ENCODE data around the gene ZBTB49.

ZBTB49 gene

GRCh38 chr4:4268776-4269175 is 21.3 kb upstream of the ZBTB49 start:
- H3K4me3 ChIP-seq (ENCODE audit: low read depth, low read length) = no peak overlapping the region
- no peak for TF ChIP-seq CTCF (IDR thresholded peaks at IDR 0.05; ENCODE audit: borderline replicate concordance, insufficient read depth, low read depth, low read length)

- no peak for TF ChIP-seq CTCF (IDR thresholded peaks at IDR 0.05; ENCODE audit: borderline replicate concordance, insufficient read depth, low read depth, low read length)
- no peak overlapping the region for H3K4me3 ChIP-seq (ENCODE audit: low read depth, low read length)
Observed at GRCh38 chr4:4269331-4269731, 20.7 kb upstream of the ZBTB49 start.

DNA sequence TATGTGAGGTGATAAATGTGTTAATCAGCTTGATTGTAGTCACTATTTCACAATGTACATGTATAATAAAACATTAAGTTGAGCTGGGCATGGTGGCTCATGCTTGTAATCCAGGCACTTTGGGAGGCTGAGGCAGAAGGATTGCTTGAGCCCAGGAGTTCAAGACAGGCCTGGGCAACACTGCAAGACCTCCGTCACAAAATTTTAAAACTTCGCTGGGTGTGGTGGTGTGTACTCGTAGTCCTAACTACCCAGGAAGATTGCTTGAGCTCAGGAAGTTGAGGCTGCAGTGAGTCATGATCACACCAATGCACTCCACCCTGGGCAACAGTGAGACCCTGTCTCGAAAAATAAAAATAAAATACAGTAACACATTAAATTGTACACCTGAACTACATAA is 20.2 kb upstream of the ZBTB49 start:
- H3K4me3 ChIP-seq (ENCODE audit: low read depth, low read length) = no peak overlapping the region
- no peak for TF ChIP-seq CTCF (IDR thresholded peaks at IDR 0.05; ENCODE audit: borderline replicate concordance, insufficient read depth, low read depth, low read length)

DNA sequence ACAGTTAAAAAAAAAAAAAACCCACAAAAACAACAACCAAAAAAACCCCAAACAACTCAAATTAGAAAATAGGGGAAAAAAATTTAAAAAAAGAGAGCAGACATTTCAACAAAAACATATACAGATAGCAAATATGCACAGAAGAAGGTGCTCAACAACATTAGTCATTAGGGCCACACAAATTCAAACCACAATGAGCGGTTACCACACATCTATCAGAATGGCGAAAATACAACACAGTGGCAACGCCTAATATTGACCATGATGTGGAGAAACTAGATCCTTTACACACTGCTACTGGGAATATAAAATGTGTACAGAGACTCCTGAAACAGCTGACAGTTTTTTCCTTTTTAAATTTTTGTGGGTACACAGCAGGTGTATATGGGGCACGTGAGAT is 19.5 kb upstream of the ZBTB49 start:
- no peak for TF ChIP-seq CTCF (IDR thresholded peaks at IDR 0.05; ENCODE audit: borderline replicate concordance, insufficient read depth, low read depth, low read length)
- no peak overlapping the region for H3K4me3 ChIP-seq (ENCODE audit: low read depth, low read length)

GRCh38 chr4:4271912-4272311 is 18.1 kb upstream of the ZBTB49 start:
- TF ChIP-seq CTCF (IDR thresholded peaks at IDR 0.05; ENCODE audit: borderline replicate concordance, insufficient read depth, low read depth, low read length) = no peak

DNA sequence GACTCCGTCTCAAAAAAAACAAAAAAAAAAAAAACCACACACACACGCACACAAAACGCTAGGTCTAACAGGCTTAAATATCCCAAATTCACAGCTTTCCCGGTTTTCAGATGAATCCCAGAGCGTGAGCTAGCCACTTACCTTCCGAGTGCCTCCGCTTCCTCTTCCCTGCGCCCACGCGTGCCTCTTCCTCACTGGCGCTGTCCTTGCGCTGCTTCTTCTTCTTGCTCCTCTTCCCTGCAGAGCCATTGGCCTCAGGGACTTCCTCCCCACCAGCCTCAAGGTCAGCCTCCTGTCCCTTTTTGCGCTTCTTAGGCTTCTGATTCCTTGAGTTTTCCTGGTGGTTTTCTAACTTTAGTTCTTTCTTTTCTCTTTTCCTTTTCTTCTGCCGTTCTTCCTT is 15.8 kb upstream of the ZBTB49 start:
- H3K4me3 ChIP-seq (ENCODE audit: low read depth, low read length) = no peak overlapping the region
- no peak for TF ChIP-seq CTCF (IDR thresholded peaks at IDR 0.05; ENCODE audit: borderline replicate concordance, insufficient read depth, low read depth, low read length)

More at GRCh38 chr4:4271912-4272311, 18.1 kb upstream of the ZBTB49 start:
- H3K4me3 ChIP-seq (ENCODE audit: low read depth, low read length) = no peak overlapping the region

DNA sequence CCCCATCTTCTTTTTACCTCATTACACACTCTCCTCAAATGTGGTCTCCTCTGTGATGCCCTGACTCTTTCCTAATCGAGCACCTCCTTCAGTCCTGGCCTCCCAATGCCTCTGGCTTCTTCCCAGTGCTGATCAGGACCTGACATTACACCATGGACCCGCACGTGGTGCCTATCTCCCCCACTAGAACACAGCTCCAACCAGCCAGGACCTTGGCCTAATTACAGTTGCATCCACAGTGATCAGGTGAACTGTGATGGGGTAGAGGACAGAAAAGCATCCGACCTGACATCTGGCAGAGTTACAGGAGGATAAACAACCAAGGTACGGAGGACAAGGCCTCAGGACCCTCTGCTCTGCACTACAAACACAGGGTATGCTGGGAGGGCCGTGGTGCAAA is 12.5 kb upstream of the ZBTB49 start:
- no peak for TF ChIP-seq CTCF (IDR thresholded peaks at IDR 0.05; ENCODE audit: borderline replicate concordance, insufficient read depth, low read depth, low read length)
- H3K4me3 ChIP-seq (ENCODE audit: low read depth, low read length) = no peak overlapping the region

Data from GM12875 (cell line).